Large intestine (tissue), 3 donors: ENCODE data around the gene KRTAP1-5. TPM values are rescaled to one million over a fixed set of nuclear protein-coding genes. Genes with fewer than 3 reads are reported as not detected.
"Not testable (repeated sequence)": the region's sequence is repeated elsewhere in the genome, so short reads cannot be mapped to it uniquely, and the experiment has no call there.

Experiments
- DNase-seq, 2 donors: peaks; one replicate each; pipeline versions ENCODE4 v3.0.0 to v3.0.0-alpha.2; 2013
- H3K27ac ChIP-seq: one replicate; pipeline ENCODE4 v1.5.1; 2013; ENCODE audit warnings: low read length
- H3K27me3 ChIP-seq: 2 replicates; pipeline ENCODE4 v1.6.1; 2013; ENCODE audit warnings: low read length; ENCODE audit not compliant: control insufficient read depth, insufficient read depth
- H3K36me3 ChIP-seq: 2 replicates; pipeline ENCODE4 v1.6.1; 2013; ENCODE audit warnings: low read length; ENCODE audit not compliant: control insufficient read depth, insufficient read depth
- H3K4me1 ChIP-seq: one replicate; pipeline ENCODE4 v1.6.1; 2013; ENCODE audit warnings: low read length; ENCODE audit not compliant: control insufficient read depth, insufficient read depth
- H3K4me3 ChIP-seq: one replicate; pipeline ENCODE4 v1.5.1; 2013; ENCODE audit warnings: low read length
- H3K9me3 ChIP-seq: one replicate; pipeline ENCODE4 v1.6.1; 2013; ENCODE audit warnings: mild to moderate bottlenecking, low read depth, low read length, moderate library complexity; ENCODE audit not compliant: control insufficient read depth
- WGBS: methylation state at CpG from one replicate; pipeline ENCODE4 v1.1.5; 2013; ENCODE audit warnings: low lambda C conversion rate; ENCODE audit not compliant: insufficient coverage; 5-methylcytosine and 5-hydroxymethylcytosine counted together
- polyA plus RNA-seq: library from polyadenylated mRNA; unstranded; fragments of 120-200 nt; gene quantifications from one replicate; pipeline ENCODE4 v1.2.1, GENCODE V29; 2013

The KRTAP1-5 gene
- polyA plus RNA-seq, 1 donor: not detected

DNA sequence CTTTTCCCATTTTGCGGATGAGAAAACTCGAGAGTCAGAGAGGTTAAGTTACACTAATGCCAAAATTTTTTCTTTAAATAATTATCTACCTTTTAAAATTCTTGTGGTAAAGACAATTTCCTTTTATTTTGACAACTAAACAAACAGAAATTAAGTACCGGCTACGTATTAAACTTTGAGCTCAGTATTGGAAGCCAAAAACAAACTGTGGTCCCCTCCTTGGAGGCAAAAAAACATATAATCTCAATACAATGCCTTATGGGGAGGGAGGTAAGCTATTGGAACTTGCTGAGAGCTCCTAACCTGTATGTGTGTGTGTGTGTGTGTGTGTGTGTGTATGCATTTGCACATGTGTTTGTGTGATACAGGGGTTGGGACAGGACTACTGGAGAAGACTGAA is 36.4 kb upstream of the KRTAP1-5 start:
- Histone ChIP-seq H3K9me3 (no peaks in the 10 kb centered on the region), H3K36me3 (no peaks in the 10 kb centered on the region), H3K27ac (no peak overlapping the region), H3K27me3 (peaks cover 23% of the 10 kb centered on the region), H3K4me1 (no peaks in the 10 kb centered on the region), H3K4me3 (no peak overlapping the region)
- no peak for DNase-seq
- WGBS: no CpG with 5 or more reads among the region's 4 CpGs

DNA sequence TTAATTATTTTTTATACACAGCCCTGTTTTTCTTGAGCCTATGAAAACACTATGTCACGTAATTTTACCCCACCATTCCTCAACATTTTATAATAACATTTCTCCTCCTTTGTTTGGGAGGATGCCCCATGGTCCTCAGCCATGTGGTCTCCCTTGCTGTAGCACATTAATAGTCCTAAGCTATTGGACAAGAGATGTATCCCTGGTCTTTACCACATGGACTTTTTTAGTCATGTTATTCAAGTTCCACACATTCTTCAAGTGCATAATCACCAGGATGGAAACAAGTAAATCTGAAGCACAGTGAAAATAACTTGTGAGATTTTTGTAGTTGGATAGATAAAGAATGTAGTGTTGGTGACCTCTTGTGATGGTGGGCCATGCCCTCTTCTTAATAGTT is 35.0 kb upstream of the KRTAP1-5 start:
- Histone ChIP-seq H3K4me3 (no peak overlapping the region), H3K27me3 (peaks cover 24% of the 10 kb centered on the region), H3K9me3 (no peaks in the 10 kb centered on the region), H3K36me3 (no peaks in the 10 kb centered on the region), H3K27ac (no peak overlapping the region), H3K4me1 (no peaks in the 10 kb centered on the region)
- no peak for DNase-seq
- WGBS: 75% methylated on average over 1 of the region's 1 CpG

DNA sequence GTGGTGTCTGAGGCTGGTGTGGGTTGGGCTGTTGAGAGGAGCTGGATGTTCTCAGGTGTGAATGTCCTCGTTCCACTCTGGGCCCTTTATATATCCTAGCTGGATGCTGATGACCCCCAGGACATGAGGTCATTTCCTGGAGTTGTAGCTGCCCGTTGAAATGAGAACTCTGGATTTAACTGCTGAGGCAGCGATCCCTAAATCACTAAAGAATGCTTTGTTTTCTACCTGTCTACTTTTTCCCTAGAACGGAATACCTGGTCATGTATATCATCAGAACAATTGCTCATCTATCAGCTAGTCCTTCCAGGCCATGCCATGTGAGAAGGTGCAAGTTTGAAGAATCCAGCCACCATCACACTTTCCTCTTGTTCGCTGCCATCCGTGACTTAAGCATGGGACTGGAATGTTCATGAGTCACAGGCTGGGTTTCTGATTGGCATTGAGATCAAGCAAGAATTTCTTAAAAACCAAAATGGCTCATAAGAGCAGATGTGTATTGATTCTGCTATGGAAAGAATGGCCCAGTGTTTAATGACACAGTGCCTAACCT is 33.1 kb upstream of the KRTAP1-5 start, which contains the start of gene KRTAP2-3:
KRTAP2-3 (minus strand) TSS at position 63 of the 553 bp plus-strand sequence. CDS start 64 bp downstream, outside the sequence.
- no peak within 1 kb of the TSS for H3K4me3 ChIP-seq

DNA sequence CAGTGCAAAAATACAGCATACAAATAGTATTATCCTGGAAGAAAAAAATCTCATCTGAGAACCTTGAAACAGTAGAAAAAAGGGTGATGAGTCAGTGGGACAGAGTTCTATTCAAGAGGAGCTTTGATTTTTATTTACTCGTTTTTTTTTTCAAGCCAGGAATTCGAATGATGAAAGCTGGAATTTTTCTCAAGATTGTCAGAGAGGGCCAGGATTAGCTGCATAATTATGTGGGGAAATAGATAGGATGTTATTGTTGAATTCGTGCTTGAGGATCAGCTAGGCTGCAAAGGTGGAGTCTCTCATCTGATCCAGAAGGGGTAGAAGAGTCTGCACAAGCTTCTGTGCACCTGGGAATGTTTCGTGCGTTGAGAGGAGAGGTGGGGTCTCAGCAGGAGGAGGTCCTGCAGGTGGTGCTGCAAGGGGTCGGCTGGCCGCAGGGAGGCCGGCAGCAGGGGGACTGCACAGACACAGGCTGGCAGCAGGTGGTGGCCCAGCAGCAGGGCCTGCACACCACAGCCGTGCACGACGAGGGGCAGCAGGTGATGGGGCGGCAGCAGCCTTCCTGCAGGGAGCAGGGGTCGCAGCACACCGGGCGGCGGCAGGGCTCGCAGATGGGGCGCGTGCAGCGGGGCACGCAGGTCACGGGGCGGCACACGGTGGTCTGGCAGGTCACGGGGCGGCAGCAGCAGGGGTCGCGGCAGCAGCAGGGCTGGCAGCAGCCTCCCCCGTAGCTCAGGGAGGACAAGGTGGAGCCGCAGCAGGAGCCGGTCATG is 32.5 kb upstream of the KRTAP1-5 start:
- H3K4me3 ChIP-seq, DNase-seq, H3K4me1 ChIP-seq, H3K9me3 ChIP-seq, H3K27ac ChIP-seq, H3K36me3 ChIP-seq: not testable (repeated sequence)
- WGBS: no CpG with 5 or more reads among the region's 31 CpGs
- H3K27me3 ChIP-seq: peaks cover 18% of the 10 kb centered on the region

More for the DNA sequence above, 33.1 kb upstream of the KRTAP1-5 start, which contains the start of gene KRTAP2-3:
- DNase-seq: no peak
- no peak within 1 kb of the TSS for H3K27ac ChIP-seq
- no CpG with 5 or more reads among the region's 6 CpGs for WGBS
- H3K27me3 ChIP-seq: peaks cover 24% of the 10 kb centered on the region
- no peaks in the 10 kb centered on the region for H3K9me3 ChIP-seq
- H3K4me1 ChIP-seq: no peaks in the 10 kb centered on the region
- H3K36me3 ChIP-seq: no peaks in the 10 kb centered on the region

DNA sequence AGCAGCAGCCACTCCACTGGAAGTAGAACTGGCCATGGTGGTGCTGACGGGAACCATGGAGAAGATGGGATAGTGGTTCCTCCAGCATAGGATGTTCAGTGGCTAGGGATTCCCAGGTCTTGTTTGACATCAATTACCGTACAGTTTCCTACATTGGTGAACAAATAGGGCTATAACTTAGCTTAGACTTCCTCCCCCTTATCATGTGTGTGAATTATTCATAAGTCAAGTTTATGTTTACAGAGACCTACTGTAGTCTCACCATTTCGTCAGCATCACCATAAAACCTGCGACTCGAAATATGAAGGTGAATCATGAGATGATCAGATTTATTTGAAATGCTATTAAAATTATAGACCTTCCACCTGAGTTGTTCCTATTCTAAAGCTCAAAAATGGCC is 31.7 kb upstream of the KRTAP1-5 start:
- no peaks in the 10 kb centered on the region for H3K9me3 ChIP-seq
- H3K4me3 ChIP-seq: no peak overlapping the region
- H3K36me3 ChIP-seq: no peaks in the 10 kb centered on the region
- WGBS: 83% methylated on average over 1 of the region's 5 CpGs
- no peak for DNase-seq
- H3K27me3 ChIP-seq: peaks cover 16% of the 10 kb centered on the region
- no peak overlapping the region for H3K27ac ChIP-seq
- H3K4me1 ChIP-seq: no peaks in the 10 kb centered on the region

DNA sequence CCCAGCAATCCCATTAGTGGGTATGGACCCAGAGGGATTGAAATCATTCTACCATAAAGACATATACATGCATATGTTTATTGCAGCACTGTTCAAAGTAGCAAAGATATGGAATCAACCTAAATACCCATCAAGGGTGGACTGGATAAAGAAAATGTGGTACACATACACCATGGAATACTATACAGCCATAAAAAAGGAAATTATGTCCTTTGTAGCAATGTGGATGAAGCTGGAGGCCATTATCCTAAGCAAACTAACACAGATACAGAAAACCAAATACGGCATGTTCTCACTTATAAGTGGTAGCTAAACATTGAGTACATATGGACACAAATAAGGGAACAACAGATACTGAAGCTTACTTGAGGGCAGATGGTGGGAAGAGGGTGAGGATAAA is 30.5 kb upstream of the KRTAP1-5 start:
- DNase-seq: no peak
- Histone ChIP-seq H3K27me3 (peaks cover 16% of the 10 kb centered on the region), H3K9me3 (no peaks in the 10 kb centered on the region), H3K4me1 (no peaks in the 10 kb centered on the region), H3K4me3 (no peak overlapping the region), H3K27ac (no peak overlapping the region), H3K36me3 (no peaks in the 10 kb centered on the region)
- WGBS: no CpG with 5 or more reads among the region's 1 CpG

DNA sequence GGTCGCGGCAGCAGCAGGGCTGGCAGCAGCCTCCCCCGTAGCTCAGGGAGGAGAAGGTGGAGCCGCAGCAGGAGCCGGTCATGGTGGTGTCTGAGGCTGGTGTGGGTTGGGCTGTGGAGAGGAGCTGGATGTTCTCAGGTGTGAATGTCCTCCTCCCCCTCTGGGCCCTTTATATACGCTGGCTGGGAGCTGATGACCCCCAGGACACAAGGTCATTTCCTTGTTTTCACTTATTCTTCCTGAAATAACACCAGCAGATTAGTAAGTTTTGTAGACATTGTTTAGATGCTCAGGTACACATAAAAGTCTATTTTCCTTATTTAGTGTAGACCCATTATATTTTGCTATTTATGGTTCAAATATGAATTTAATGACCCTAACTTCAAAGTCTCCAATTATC is 28.1 kb upstream of the KRTAP1-5 start, which contains the start of gene KRTAP2-2:
KRTAP2-2 (minus strand) TSS at position 101 of the 400 bp plus-strand sequence; CDS start at position 82, 19 bp downstream.
- peaks cover 14% of the 10 kb centered on the region for H3K27me3 ChIP-seq
- not testable (repeated sequence) for H3K9me3 ChIP-seq, H3K4me1 ChIP-seq, DNase-seq, H3K36me3 ChIP-seq, H3K27ac ChIP-seq, H3K4me3 ChIP-seq
- no CpG with 5 or more reads among the region's 6 CpGs for WGBS

DNA sequence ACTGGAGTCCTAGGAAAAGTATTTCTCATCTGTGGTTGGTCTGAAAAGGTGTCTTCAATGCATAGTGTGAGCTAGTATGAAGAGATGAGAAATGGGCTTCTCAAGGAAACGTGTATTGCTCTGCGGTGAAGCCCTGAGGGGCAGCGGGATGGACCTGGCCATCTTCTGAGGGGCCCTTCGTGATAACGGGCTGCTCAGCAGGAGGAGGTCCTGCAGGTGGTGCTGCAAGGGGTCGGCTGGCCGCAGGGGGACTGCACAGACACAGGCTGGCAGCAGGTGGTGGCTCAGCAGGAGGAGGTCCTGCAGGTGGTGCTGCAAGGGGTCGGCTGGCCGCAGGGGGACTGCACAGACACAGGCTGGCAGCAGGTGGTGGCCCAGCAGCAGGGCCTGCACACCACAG is 27.5 kb upstream of the KRTAP1-5 start:
- H3K9me3 ChIP-seq, H3K27ac ChIP-seq, H3K36me3 ChIP-seq, DNase-seq, H3K4me3 ChIP-seq, H3K4me1 ChIP-seq: not testable (repeated sequence)
- peaks cover 11% of the 10 kb centered on the region for H3K27me3 ChIP-seq
- no CpG with 5 or more reads among the region's 9 CpGs for WGBS

DNA sequence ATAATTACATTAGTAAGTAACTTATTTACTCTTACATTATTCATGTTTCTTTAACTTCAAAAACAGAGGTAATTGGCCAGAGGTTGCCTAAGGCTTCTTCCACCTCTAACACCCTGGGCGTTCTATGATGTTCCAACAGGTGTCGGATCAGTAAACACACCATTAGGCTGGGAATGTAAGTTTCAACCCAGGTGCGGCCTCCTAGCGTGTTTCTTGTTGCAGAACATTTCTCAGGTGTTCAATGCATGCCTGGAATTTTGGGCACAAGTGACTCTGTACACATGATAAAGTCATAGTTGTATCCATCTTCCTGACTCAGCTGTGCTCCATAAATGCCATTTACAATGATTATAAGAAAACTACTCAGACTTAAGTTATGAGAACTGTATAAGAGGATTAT is 27.0 kb upstream of the KRTAP1-5 start:
- WGBS: no CpG with 5 or more reads among the region's 4 CpGs
- H3K4me1 ChIP-seq: no peaks in the 10 kb centered on the region
- H3K4me3 ChIP-seq: no peak overlapping the region

DNA sequence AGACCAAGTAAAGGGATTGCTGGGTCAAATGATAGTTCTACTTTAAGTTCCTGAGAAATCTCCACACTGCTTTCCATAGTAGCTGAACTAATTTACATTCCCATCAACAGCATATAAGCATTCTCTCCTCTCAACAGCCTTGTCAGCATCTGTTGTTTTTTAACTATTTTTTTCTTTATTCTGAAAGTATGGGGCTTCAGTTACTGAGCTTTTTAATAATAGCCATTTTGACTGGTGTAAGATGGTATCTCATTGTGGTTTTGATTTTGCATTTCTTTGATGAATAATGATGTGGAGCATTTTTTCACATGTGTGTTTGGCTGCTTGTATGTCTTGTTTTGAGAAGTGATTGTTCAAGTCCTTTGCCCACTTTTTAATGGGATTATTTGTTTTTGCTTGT is 25.6 kb upstream of the KRTAP1-5 start:
- H3K36me3 ChIP-seq: no peaks in the 10 kb centered on the region
- no peak overlapping the region for H3K27ac ChIP-seq
- peaks cover 14% of the 10 kb centered on the region for H3K27me3 ChIP-seq
- H3K4me1 ChIP-seq: no peaks in the 10 kb centered on the region
- no peaks in the 10 kb centered on the region for H3K9me3 ChIP-seq
- no peak overlapping the region for H3K4me3 ChIP-seq
- DNase-seq: no peak

More for the DNA sequence above, 27.0 kb upstream of the KRTAP1-5 start:
- Histone ChIP-seq H3K27me3 (peaks cover 7% of the 10 kb centered on the region), H3K27ac (no peak overlapping the region), H3K36me3 (no peaks in the 10 kb centered on the region), H3K9me3 (no peaks in the 10 kb centered on the region)
- DNase-seq: no peak
